Ascending aorta (tissue), 2 donors: ENCODE data around the gene MT1E. TPM values are rescaled to one million over a fixed set of nuclear protein-coding genes. Genes with fewer than 3 reads are reported as not detected.
"Not testable (repeated sequence)": the region's sequence is repeated elsewhere in the genome, so short reads cannot be mapped to it uniquely, and the experiment has no call there.

Experiments
- DNase-seq, 2 donors: peaks; one replicate each; pipeline ENCODE4 v3.0.0-alpha.2; 2019; ENCODE audit warnings: low spot score in 2 of 2
- H3K27ac ChIP-seq, 2 donors: fragments of 200-600 bp; sonication (generic); one replicate each; pipeline ENCODE4 v1.5.1; 2016 to 2017; ENCODE audit warnings: mild to moderate bottlenecking in 1 of 2
- H3K27me3 ChIP-seq: fragments of 200-600 bp; sonication (generic); one replicate; pipeline ENCODE4 v1.5.1; 2017
- H3K36me3 ChIP-seq, 2 donors: fragments of 200-600 bp; sonication (generic); one replicate each; pipeline ENCODE4 v1.5.1; 2016
- H3K4me1 ChIP-seq, 2 donors: fragments of 200-600 bp; sonication (generic); one replicate each; pipeline ENCODE4 v1.5.1; 2016 to 2017; ENCODE audit warnings: mild to moderate bottlenecking in 1 of 2
- H3K4me3 ChIP-seq, 2 donors: fragments of 200-600 bp; sonication (generic); one replicate each; pipeline ENCODE4 v1.5.1; 2016 to 2017; ENCODE audit warnings: mild to moderate bottlenecking in 1 of 2
- H3K9me3 ChIP-seq, 2 donors: fragments of 200-600 bp; sonication (generic); one replicate each; pipeline ENCODE4 v1.5.1; 2016
- intact Hi-C: fragments of 100-400 bp; cut with DNase I; formaldehyde crosslinking; loops from one replicate; pipeline ENCODE4 v1.15.1; 2023
- total RNA-seq: library from RNA; depleted of rRNA; stranded (reverse); fragments of >200 nt; gene quantifications from one replicate; pipeline ENCODE4 v1.1.0, GENCODE V29; 2016
- TF ChIP-seq, protein P1 (sequence below), 3 experiments: fragments of 200-600 bp in 2 of 3; fragments of 450-650 bp in 1 of 3; sonication (generic) in 2 of 3; IDR thresholded peaks; one replicate each; pipeline ENCODE4 v1.5.1; 2016 to 2019; ENCODE audit warnings: antibody characterized with exemption in 3 of 3, mild to moderate bottlenecking in 1 of 3, moderate library complexity in 1 of 3

The MT1E gene
- total RNA-seq, 1 donor from 2014 or later = 456 TPM

DNA sequence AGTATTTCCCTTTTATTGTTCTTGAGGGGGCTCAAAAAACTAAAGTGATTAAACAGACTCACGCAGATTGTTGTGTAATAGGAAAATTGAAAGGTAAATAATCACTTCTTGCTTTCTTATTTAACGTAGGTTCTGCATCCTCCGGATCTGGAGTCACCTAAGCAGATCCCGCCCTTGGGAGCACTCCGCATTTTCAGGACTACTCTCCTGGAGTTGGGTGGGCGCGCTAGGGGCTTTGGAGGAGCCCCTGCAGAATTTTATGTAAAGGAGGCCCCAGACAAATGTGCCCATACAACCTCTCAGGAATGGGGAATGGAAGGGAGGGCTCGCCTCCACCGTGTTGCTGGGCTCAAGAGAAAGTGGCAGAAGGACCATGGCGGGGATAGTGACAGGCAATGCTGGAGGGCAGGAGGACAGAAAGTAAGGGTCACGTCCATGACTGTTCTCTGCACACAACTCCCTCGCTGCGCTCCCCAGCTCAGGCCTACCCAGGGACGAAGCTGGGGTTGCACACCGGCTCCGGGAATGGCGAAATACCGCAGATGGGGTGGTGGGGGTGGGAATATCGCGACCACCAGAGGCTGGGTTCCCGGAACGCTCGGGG, 8.9 kb upstream of the MT1E start:
- Histone ChIP-seq H3K4me3 (peak overlapping the region; percentile 40 to 55), H3K27ac (peak overlapping the region in 1 of 2 donors; percentile 44), H3K4me1 (peaks cover 0 to 8% of the 10 kb centered on the region in 2 donors), H3K36me3 (no peaks in the 10 kb centered on the region), H3K9me3 (no peaks in the 10 kb centered on the region), H3K27me3 (no peaks in the 10 kb centered on the region)
- TF ChIP-seq, protein P1, sequence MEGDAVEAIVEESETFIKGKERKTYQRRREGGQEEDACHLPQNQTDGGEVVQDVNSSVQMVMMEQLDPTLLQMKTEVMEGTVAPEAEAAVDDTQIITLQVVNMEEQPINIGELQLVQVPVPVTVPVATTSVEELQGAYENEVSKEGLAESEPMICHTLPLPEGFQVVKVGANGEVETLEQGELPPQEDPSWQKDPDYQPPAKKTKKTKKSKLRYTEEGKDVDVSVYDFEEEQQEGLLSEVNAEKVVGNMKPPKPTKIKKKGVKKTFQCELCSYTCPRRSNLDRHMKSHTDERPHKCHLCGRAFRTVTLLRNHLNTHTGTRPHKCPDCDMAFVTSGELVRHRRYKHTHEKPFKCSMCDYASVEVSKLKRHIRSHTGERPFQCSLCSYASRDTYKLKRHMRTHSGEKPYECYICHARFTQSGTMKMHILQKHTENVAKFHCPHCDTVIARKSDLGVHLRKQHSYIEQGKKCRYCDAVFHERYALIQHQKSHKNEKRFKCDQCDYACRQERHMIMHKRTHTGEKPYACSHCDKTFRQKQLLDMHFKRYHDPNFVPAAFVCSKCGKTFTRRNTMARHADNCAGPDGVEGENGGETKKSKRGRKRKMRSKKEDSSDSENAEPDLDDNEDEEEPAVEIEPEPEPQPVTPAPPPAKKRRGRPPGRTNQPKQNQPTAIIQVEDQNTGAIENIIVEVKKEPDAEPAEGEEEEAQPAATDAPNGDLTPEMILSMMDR (IDR thresholded peaks at IDR 0.05) = no peak
- no peak for DNase-seq
- intact Hi-C loops = no loop called here

DNA sequence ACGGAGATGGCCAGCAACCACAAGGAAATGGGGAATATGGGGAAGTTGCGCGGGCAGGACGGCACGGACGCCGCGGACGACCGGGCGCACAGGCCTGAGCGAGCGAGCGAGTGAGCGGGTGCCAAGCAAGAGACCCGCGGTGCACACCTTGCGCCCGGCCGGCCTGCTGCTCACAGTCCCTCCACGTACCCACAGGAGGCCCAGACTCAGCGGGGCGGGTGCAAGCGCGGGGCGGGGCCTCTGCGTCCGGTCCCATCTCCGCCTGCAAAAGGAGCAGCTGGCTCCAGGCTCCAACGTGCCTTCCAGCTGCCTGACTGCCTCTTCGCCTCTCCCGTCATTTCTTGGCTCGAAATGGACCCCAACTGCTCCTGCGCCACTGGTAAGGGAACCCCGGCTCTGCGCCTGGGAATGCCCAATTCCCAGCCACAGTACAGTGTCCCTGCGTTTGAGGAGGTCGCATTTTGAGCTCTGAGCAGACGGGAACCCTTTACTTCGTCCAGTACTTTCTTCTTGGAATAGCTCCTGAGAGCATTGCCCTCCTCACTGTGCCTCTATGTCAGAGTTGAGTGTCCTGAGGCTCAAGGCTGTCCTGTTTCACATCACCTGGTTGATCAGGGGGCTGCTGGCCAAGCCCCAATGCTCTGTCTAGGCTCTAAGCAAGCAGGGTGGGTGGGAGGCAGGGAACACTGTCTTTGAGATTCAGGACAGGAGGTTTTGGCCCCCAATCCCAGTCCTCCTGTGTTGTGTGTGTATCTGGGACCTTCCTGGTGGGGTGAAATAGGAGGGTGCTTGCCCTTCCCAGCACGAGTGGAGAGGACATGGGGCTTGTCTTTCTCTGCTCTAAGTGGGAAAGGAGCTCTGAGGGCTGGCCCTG, 8.1 kb upstream of the MT1E start:
- TF ChIP-seq, protein P1 (IDR thresholded peaks at IDR 0.05) = no peak
- H3K4me3 ChIP-seq = peak overlapping the region; percentile 40 to 55
- intact Hi-C loops = no loop called here
- peak in 1 of 2 donors; percentile 86 for DNase-seq
- no peaks in the 10 kb centered on the region for H3K27me3 ChIP-seq
- H3K27ac ChIP-seq = peak overlapping the region; percentile 44 to 58
- no peaks in the 10 kb centered on the region for H3K9me3 ChIP-seq
- H3K36me3 ChIP-seq = no peaks in the 10 kb centered on the region
- H3K4me1 ChIP-seq = peaks cover 0 to 7% of the 10 kb centered on the region in 2 donors

DNA sequence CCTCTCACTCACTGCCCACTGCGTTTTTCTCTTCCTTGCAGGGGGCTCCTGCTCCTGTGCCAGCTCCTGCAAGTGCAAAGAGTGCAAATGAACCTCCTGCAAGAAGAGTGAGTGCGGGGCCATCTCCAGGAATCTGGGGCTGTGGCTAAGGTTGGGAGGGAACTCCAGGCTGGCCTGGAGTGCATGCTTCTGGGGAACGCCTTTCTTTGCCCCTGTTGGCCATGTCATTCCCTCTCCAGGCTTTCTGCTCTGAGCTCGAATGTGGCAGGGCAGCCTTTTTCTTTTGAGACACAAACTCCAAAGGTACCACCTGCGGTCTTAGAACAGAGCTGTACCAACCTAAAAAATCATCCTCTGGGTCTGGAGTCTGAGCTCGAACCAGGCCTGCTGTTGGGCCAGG, 7.4 kb upstream of the MT1E start:
- intact Hi-C loops = no loop called here
- H3K36me3 ChIP-seq = no peaks in the 10 kb centered on the region
- DNase-seq = no peak
- H3K9me3 ChIP-seq = no peaks in the 10 kb centered on the region
- H3K4me3 ChIP-seq = no peak overlapping the region
- H3K27me3 ChIP-seq = no peaks in the 10 kb centered on the region
- TF ChIP-seq, protein P1 (IDR thresholded peaks at IDR 0.05) = no peak
- H3K27ac ChIP-seq = no peak overlapping the region
- H3K4me1 ChIP-seq = peaks cover 0 to 7% of the 10 kb centered on the region in 2 donors

DNA sequence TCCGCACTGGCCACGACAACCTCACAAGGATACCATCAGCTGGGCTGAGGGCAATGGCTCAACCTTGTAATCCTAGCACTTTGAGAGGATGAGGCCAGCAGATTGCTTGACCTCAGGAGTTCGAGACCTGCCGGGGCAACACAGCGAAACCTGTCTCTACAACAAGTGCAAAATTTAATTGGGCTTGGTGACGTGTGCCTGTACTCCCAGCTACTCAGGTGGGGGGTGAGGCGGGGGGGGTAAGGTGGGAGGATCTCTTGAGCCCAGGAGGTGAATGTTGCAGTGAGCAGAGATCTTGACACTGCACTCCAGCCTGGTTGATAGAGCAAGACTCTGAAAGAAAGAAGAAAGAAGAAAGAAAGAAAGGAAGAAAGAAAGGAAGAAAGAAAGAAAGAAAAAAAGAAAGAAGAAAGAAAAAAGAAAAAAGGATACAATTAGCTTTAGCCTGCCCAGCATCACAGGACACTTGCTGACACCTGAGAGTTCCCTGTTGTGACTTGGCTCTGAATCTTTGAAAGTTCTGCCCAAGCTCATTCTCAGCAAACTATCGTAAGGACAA, 5.2 kb upstream of the MT1E start:
- no peak for DNase-seq
- intact Hi-C loops = no loop called here
- TF ChIP-seq, protein P1 (IDR thresholded peaks at IDR 0.05) = no peak
- Histone ChIP-seq H3K36me3 (no peaks in the 10 kb centered on the region), H3K27ac (no peak overlapping the region), H3K4me1 (peaks cover 4 to 7% of the 10 kb centered on the region in 2 donors), H3K4me3 (no peak overlapping the region), H3K9me3 (no peaks in the 10 kb centered on the region), H3K27me3 (no peaks in the 10 kb centered on the region)

DNA sequence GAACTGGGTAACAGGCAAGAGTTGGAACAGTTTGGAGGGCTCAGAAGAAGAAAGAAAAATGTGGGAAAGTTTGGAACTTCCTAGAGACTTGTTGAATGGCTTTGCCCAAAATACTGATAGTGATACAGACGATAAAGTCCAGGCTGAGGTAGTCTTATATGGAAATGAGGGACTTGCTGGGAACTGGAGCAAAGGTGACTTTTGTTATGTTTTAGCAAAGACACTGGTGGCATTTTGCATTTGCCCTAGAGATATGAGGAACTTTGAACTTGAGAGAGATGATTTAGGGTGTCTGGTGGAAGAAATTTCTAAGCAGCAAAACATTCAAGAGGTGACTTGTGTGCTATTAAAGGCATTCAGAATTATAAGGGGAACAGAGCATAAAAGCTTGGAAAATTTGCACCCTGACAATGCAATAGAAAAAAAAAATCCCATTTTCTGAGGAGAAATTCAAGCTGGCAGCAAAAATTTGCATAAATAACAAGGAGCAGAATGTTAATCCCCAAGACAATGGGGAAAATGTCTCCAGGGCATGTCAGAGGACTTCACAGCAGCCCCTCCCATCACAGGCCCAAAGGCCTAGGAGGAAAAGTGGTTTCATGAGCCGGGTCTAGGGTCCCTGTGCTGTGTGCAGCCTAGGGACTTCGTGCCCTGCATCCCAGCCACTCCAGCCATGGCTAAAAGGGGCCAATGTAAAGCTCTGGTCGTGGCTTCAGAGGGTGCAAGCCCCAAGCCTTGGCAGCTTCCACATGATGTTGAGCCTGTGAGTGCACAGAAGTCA, 3.7 kb upstream of the MT1E start:
- intact Hi-C loops = not testable (repeated sequence)

DNA sequence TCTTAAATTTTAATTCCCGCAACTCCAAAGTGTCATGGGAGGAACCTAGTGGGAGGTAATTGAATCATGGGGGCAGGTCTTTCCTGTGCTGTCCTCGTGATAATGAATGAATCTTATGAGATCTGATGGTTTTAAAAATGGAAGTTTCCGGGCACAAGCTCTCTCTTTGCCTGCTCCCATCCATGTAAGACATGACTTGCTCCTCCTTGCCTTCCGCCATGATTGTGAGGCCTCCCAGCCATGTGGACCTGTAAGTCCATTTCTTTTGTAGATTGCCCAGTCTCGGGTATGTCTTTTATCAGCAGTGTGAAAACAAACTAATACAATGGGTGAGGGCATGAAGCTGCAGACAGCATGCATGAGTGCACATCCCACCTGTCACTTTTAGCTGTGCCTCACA, 2.4 kb upstream of the MT1E start:
- intact Hi-C loops, H3K36me3 ChIP-seq, H3K9me3 ChIP-seq, H3K4me3 ChIP-seq, DNase-seq, H3K27ac ChIP-seq, H3K27me3 ChIP-seq, H3K4me1 ChIP-seq: not testable (repeated sequence)

More for the DNA sequence above, 3.7 kb upstream of the MT1E start:
- not testable (repeated sequence) for H3K36me3 ChIP-seq, H3K27ac ChIP-seq, H3K9me3 ChIP-seq, DNase-seq, H3K4me3 ChIP-seq, H3K4me1 ChIP-seq, H3K27me3 ChIP-seq
